ENCODE data around the gene TMEM260.

DNA sequence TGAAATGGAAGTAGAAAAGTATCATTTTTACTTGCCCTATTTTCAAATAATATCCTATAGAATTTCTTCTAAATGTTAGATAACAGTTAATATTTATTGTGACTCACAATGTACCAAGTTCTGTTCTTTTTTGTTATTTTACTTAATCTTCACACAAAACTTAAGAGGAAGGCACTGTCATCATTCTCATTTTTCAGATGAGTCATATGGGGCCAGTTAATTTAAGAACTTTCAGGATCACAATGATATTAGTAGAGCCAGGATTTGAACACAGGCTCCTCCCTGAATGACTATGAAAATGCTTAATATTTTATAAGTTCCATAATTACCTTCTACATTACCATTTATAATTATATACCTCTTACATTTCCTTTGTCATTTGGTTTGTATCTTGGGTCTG, 10.4 kb upstream of the TMEM260 start:
- TF ChIP-seq, protein P1, sequence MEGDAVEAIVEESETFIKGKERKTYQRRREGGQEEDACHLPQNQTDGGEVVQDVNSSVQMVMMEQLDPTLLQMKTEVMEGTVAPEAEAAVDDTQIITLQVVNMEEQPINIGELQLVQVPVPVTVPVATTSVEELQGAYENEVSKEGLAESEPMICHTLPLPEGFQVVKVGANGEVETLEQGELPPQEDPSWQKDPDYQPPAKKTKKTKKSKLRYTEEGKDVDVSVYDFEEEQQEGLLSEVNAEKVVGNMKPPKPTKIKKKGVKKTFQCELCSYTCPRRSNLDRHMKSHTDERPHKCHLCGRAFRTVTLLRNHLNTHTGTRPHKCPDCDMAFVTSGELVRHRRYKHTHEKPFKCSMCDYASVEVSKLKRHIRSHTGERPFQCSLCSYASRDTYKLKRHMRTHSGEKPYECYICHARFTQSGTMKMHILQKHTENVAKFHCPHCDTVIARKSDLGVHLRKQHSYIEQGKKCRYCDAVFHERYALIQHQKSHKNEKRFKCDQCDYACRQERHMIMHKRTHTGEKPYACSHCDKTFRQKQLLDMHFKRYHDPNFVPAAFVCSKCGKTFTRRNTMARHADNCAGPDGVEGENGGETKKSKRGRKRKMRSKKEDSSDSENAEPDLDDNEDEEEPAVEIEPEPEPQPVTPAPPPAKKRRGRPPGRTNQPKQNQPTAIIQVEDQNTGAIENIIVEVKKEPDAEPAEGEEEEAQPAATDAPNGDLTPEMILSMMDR (IDR thresholded peaks at IDR 0.05 in 4 of 5, conservative IDR thresholded peaks at IDR 0.05 in 1 of 5) = no peak
- TF ChIP-seq POLR2A (IDR thresholded peaks at IDR 0.05) = no peak
